GM21717 (cell line): Measurements from ENCODE around the gene AXDND1.

Source experiments
- ATAC-seq: cut with Tn5 transposase; IDR thresholded peaks from one replicate; pipeline ENCODE4 v1.9.1; 2021; ENCODE audit warnings: mild to moderate bottlenecking, moderate library complexity; ENCODE audit not compliant: unreplicated experiment

AXDND1 gene

GRCh38 chr1:179550746-179551682, 185.2 kb downstream of the AXDND1 start:
- peak; percentile 68 for ATAC-seq

GRCh38 chr1:179554427-179554826, 188.7 kb downstream of the AXDND1 start:
- ATAC-seq, result no peak

GRCh38 chr1:179558078-179558477, 192.3 kb downstream of the AXDND1 start:
- no peak for ATAC-seq

GRCh38 chr1:179575497-179576314, 209.9 kb downstream of the AXDND1 start, which contains the start of gene NPHS2:
NPHS2 (minus strand) TSS chr1:179575948; CDS start chr1:179575864, 84 bp downstream.
- no peak for ATAC-seq

GRCh38 chr1:179576509-179576908, 210.7 kb downstream of the AXDND1 start:
- ATAC-seq, result no peak

GRCh38 chr1:179583771-179584320, 218.1 kb downstream of the AXDND1 start:
- no peak for ATAC-seq

- no peak for ATAC-seq
Observed at GRCh38 chr1:179586107-179586823, 220.5 kb downstream of the AXDND1 start.

- no peak for ATAC-seq
Observed at GRCh38 chr1:179587336-179587735, 221.6 kb downstream of the AXDND1 start.

- no peak for ATAC-seq
Observed at GRCh38 chr1:179588425-179589024, 222.8 kb downstream of the AXDND1 start.

GRCh38 chr1:179589509-179589908, 223.7 kb downstream of the AXDND1 start:
- ATAC-seq, result no peak

GRCh38 chr1:179590671-179591070, 224.9 kb downstream of the AXDND1 start:
- ATAC-seq, result no peak

GRCh38 chr1:179591253-179591591, 225.5 kb downstream of the AXDND1 start:
- no peak for ATAC-seq

- no peak for ATAC-seq
Observed at GRCh38 chr1:179591592-179592580, 226.1 kb downstream of the AXDND1 start, which contains the start of gene TDRD5. TDRD5 (plus strand) TSS chr1:179591832; CDS start chr1:179592616, 784 bp downstream.

GRCh38 chr1:179598631-179599030, 232.9 kb downstream of the AXDND1 start:
- no peak for ATAC-seq

GRCh38 chr1:179599623-179600249, 234.0 kb downstream of the AXDND1 start:
- ATAC-seq, result no peak

GRCh38 chr1:179601093-179601492, 235.3 kb downstream of the AXDND1 start:
- no peak for ATAC-seq
